22Rv1 (cell line): ENCODE data around the gene MYH13.

Experiments
- H3K27ac ChIP-seq: fragments of 450-650 bp; 2 replicates; pipeline ENCODE4 v1.5.1; 2017
- ZFX ChIP-seq: fragments of 450-650 bp; IDR thresholded peaks from 2 replicates; pipeline ENCODE4 v1.6.1; 2017; ENCODE audit warnings: antibody characterized with exemption, borderline replicate concordance
- TF ChIP-seq, protein P1 (sequence below): fragments of 450-650 bp; IDR thresholded peaks from 2 replicates; pipeline ENCODE4 v1.5.1; 2017; ENCODE audit warnings: mild to moderate bottlenecking

The MYH13 gene

GRCh38 chr17:10352893-10353292, 19.9 kb downstream of the MYH13 start:
- TF ChIP-seq, protein P1, sequence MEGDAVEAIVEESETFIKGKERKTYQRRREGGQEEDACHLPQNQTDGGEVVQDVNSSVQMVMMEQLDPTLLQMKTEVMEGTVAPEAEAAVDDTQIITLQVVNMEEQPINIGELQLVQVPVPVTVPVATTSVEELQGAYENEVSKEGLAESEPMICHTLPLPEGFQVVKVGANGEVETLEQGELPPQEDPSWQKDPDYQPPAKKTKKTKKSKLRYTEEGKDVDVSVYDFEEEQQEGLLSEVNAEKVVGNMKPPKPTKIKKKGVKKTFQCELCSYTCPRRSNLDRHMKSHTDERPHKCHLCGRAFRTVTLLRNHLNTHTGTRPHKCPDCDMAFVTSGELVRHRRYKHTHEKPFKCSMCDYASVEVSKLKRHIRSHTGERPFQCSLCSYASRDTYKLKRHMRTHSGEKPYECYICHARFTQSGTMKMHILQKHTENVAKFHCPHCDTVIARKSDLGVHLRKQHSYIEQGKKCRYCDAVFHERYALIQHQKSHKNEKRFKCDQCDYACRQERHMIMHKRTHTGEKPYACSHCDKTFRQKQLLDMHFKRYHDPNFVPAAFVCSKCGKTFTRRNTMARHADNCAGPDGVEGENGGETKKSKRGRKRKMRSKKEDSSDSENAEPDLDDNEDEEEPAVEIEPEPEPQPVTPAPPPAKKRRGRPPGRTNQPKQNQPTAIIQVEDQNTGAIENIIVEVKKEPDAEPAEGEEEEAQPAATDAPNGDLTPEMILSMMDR, result no peak
- TF ChIP-seq ZFX, result no peak
- no peak overlapping the region for H3K27ac ChIP-seq

GRCh38 chr17:10349403-10349802, 23.4 kb downstream of the MYH13 start:
- no peak for TF ChIP-seq ZFX
- TF ChIP-seq, protein P1, result peak; percentile 34
- no peak overlapping the region for H3K27ac ChIP-seq

DNA sequence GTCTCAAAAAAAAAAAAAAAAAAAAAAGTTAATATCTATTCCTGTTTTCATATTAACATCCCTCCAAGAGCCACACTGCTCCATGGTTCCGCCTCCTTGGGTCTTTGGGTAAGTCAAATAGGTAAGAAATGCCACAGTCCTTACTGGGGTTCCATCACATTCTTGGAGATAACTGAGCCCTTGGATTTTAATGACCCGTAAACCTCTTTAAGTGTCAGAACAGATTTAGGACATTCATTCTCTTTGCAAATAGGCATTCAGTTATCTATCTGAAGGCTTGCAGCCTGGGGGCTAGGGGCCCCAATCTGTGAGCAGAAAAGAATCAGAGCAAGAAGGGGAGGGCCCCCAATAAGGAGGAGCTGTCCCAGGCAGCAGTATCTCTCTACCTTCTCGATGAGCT, 28.0 kb downstream of the MYH13 start:
- no peak overlapping the region for H3K27ac ChIP-seq
- TF ChIP-seq, protein P1, result no peak
- TF ChIP-seq ZFX, result no peak

DNA sequence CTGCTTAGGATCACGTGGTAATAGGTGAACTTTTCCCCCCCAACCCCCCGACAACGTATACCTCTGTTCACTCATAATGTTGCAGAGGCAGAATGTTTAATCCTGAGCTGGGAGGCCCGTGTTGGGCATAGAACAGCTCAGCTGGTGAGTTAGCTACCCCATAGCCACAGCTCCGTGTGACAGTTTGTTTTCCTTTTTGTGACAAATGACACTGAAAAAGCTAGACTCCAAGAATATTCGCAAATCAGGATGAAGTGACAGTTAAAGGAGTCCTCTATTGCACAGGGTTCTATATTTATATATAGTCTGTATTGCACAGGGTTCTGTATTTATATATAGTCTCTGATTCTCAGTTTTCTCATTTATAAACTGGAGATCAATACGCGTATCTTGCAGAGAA, 33.8 kb downstream of the MYH13 start:
- no peak overlapping the region for H3K27ac ChIP-seq
- TF ChIP-seq, protein P1, result no peak
- no peak for TF ChIP-seq ZFX

DNA sequence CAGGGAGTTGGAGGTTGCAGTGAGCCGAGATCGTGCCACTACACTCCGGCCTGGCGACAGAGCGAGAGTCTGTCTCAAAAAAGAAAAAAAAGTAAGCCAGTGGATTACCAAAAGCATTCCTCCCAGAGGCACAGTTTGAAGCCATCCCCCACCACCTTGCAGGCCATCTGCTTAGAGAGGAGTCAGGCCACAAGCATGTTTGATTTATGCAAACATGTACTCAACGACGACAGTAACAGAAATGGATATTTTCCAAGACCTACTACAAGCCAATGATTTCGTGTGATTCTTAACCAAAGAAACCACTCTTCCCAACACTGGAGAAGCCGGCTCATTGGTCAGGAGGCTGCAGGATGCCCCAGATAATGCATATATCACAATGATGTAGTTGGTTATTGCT, 34.8 kb downstream of the MYH13 start:
- no peak overlapping the region for H3K27ac ChIP-seq
- no peak for TF ChIP-seq ZFX
- TF ChIP-seq, protein P1, result no peak

GRCh38 chr17:10337136-10337535, 35.7 kb downstream of the MYH13 start:
- no peak overlapping the region for H3K27ac ChIP-seq
- TF ChIP-seq, protein P1, result no peak
- TF ChIP-seq ZFX, result no peak

DNA sequence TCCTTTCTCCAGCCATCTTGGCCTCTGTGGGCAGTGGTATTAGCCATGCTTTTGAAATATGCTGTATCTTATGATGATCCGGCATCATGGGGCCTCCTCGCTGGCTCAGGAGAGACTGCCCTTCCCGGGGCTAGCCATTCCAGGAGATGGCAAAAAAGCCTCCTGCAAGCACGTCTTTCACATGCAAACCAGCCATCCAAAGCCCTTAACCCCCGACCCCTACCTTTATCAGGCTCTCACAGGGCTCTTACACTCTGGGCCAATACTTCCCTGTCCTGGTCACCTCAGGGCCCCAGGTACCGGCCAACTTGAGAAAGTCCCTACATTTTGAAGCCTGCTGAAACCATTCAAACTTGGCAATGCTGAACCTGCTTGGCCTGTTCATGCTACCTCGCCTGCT, 36.4 kb downstream of the MYH13 start:
- TF ChIP-seq, protein P1, result no peak
- no peak for TF ChIP-seq ZFX
- H3K27ac ChIP-seq, result no peak overlapping the region
